ENCODE measurements around the gene PWWP2B.

Gene PWWP2B

DNA sequence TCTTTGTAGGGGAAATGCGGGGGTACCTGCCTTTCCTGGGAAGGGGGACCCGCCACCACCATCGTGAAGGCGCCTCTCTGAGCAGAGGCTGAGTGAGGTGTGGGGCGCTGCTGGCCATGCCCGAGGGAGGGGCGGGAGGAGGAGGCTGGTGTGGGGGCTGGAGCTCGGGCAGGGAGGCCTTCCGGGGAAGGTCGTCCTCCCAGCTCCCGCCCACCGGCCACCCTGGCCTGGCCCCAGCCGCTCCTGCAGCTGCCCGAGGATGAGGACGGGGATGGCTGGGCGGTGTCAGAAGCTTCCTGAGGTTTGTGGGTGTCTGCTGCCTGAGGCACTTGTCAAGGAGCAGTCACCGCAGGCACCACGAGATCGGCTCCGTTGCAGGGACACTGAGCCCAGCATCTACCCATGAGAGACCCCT is 11.4 kb downstream of the PWWP2B start:
- no peak for DNase-seq (ENCODE audit: low read depth)

DNA sequence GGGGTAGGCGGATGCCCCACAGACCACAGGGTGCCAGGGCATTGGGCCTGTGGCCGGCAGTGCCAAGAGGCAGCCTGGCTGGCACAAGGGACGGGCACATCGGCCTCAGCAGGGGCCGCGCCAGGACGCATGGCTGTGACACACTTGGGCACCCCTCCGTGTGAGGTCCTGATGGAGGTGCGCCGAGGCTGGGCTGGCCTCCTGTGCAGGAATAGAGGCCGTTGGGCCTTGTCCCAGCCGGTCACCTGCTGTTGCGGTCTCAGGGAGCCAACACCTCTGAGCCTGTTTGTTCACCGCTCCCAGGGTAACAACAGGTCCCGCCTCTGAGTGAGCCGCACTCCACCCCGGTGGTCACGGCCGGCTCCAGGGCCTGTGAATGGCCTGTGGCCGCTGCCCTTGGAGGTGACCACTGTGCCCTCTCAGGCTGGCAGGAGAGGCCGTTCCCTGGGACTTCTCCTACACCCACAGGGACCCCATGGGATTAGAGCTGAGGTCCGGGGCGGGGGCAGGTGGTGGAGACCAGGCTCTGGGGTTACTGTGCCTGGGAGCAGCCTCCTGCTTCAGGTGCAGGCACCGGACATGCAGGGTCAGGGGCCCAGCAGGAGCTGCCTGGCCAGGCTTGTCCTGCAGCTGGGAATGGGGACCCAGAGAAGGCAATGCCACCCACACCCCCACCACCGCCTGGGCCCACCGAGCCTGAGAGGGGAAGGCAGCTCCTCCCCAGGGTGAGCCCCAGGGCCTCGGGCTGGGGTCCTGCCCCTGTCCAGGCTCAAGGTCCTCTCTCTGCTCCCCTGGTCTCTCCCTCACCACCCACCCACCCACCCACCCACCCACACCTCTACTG is 12.0 kb downstream of the PWWP2B start:
- DNase-seq (ENCODE audit: low read depth), result no peak

DNA sequence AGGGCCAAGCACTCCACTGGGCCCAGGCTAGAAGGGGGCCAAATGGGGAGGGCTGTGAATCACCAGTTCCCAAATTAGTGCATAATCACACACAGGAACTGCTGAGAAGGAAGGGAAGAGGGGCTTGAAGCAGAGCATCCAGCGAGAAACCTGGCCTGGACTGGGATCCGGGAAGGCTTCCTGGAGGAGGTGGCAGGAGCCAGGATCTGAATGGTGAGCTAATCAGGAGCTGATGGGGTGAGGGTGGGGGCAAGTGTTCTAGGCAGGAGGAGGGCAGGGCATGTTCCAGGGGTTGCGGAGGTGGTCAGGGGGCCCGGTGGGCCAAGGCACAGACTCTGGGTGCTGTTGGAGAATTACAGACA is 12.6 kb downstream of the PWWP2B start:
- DNase-seq (ENCODE audit: low read depth), result no peak

DNA sequence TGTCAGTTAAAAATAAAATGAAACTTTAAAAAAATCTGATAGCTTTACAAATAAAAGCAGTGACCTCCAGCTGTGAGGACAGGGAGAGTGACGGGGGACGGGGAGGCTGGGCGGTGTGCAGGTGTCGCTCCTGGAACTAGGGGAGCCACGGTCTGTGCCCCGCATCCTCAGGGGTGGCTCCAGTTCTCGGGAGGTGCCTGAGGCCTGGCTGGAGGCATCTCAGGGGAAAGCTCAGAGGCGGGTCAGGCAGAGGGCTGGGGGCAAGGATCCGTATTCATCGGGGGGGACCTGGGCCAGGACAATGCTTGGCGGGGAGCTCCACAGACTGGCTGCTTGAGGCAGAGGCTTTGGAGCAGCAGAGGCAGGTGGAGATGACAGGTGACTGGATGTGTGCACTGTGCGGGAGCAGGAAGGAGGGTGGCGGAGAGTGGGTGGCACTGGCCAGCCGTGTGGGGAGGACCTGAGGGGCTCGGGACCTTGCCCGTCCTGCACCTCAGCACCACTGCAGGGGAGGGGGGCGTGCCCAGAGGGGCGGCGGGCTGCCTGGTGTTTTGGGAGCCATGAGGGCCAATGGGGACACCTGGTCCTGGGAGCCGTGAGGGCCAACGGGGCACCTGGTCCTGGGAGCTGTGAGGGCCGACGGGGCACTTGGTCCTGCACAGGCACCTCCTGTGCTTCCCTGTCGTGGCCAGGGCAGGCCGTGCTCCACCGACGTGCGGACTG is 13.2 kb downstream of the PWWP2B start:
- no peak for DNase-seq (ENCODE audit: low read depth)

DNA sequence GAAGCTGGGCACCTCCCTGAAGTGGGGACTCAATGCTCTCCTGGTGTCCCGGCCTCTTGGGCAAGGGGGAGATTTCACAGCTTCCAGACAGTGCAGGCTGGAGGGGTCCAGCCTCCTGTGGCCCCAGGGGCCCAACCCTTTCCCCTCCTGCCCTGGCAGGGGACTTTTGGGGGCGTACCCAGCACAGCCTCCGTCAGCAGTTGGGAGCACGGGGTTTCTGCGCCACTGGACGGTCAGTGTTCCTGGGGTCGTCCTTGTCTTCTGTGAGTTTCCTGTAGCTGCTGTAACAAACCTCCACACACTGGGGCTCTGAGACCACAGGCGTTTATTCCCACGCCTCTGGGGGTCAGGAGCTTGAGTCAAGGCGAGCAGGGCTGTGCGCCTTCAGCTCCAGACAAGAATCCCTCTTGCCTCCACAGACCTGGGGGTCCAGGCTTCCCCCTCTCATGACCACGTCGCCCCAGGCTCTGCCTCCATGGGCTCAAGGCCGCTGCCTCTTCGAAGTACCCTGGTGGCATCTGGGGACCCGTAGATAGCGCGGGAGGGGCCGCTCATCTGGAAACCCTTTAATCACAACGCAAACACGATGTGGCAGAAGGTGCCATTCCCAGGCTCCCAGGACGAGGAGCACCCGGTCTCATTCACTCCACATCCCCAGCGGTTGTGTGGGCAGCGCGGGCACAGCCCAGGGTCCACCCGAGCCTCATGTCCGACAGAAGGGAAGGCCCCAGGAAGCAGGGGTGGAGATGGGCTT is 14.0 kb downstream of the PWWP2B start:
- no peak for DNase-seq (ENCODE audit: low read depth)

DNA sequence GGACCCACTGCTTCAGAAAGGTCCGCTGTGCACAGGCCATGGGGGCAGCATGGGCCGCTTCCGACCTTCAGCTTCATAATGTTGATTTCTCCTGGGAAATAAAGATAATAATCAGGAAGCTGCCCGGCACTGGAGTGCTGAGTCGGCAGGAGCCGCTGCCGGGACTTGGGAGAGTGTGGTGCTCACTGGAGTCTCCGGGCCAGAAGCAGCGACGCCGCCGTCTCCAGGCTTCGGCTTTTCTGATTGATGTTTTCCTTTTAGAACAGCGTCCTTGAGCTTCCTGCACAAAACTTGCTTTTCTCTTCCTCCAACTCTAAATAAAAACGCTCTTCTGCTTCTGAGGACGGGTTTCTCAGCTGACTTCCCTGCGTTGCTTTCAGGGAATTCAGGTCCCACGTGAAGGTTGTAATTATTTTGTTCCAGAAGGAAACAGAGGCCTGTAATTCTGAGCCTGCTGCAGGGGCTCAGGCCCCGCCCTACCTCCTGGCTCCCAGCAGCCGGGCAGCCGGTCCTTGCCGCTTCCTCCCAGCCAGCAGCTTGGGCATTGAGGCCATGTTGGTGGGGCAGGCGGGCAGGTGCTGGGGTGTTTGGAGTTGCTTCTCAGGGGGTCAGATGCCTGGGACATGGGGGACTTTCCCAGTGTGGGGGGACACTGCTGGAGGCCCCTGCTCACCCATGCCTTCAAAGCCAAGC is 14.7 kb downstream of the PWWP2B start:
- peak; percentile 46 for DNase-seq (ENCODE audit: low read depth)

DNA sequence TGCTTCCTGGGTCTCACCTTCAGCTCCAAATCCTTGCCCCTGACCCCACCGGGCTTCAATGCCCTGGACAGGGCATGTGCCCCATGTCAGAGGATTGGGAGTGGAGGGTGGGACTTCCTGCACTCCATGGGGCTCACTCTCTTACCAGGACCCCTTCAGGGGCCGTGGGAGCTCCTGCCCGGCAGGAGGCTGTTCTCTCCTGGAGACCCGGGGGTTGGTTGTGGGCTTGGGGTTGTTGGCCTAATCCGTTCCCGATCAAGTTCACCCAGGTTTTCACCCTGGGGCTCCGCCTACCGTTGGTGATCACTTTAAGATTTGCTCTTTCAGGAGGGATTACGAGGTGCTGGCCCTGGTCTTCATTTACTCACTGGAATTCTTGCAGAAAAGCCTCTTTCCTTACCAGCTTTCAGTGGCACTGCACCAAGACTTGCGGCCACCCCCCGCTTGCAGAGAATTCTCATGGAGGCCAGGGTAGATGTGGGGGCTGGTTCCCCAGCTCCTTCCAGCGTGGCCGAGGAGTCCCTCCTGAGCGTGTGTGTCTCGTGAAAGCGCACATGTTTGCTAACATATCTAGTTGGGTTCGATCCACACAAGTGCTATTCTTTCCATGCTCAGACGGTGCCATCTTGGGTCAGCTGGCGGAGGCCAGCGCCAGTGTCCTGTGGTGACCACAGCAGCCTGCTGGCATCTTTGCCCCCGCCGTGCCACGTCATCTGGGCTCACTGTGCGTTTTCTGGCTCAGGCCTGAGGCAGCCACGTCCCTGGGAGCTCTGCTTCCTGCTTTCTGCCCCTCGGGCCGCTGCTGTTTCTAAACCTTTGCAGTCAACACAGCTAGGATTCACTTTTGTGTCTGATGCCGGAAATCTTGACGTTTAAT is 15.6 kb downstream of the PWWP2B start:
- no peak for DNase-seq (ENCODE audit: low read depth)

DNA sequence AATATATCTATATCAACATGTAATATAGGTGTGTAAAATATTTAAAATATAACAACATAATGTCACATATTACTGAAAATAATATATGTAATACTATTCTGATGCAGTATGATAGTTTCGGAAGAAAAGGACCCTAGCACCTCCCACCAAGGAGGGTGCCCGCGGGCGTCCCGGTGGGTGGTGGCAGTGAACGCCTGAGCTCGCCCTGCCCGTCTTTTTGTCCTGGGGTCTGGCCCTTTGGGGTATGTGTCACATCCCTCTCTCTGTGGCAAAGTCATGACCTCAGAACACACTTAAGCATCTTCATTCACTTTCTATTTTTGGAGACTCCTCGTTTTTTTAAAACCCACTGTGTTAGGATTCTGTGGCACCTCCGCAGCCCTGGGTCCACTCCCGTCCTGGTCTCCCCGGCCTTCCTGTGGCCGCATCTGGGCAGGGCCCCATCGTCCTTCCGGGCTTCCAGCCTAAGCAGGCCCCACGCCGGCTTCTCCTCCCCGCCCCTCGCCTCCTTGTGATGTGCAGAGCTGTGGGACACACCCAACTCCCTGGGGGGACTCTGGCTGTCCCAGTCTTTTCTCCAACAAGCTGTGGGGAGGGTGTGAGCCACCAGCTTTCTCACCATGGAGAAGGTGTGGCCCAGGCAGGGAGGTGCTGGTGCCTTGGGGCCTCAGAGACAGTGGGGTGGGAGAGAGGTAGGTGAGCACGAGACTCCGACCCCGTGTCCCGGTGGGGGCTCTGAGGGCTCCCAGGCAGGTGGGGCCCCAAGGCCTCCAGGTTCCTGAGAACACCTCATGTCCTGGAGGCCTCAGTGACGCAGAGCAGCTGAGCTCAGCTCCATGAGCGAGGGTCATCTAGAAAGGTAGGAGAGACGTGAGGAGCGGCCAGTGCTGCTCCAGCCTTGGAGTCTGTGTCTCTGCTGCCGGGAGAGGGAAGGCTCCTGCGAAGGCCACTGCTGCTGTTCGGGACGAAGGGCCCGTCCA is 16.5 kb downstream of the PWWP2B start:
- DNase-seq (ENCODE audit: low read depth), result no peak

DNA sequence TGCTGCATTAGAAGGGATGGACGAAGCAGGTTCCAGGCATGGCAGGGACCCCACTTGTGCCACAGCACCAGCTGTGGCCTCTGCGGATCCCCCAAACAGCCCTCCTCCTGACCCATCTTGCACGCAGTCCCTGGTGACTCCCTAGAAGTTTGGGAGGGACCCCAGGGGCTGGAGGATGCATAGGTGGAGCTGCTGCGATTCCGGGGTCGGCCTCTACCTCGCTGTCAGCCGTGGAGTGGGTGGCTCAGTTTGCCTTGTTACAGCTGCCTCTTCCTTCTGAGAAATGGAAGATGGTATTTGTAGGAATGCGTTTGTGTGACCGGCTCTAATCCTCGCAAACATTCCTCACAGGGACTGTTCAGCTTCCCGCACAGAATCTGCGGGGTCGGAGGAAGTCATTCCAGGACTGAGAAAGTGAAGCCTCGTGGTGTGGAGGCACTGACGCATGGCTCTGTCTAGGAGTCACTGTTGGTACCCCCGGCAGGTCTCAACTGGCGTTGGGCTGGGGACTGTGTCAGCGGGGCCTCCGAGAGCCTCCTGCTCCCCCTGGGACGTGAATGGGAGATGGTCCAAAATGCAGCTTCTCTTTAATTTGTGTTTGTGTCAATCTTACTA is 17.5 kb downstream of the PWWP2B start:
- DNase-seq (ENCODE audit: low read depth), result peak; percentile 12

DNA sequence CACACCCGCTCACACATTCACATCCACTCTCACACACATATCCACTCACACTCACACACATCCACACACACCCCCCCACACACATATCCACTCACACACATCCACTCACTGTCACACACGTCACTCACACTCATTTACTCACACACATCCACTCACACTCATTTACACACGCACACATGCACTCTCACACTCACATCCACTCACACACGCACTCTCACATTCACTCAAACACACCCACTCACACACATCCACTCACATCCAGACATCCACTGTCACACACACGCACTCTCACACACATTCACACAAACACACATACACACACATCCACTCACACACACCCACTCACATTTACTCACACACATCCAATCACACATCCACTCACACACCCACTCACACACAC is 18.3 kb downstream of the PWWP2B start:
- no peak for DNase-seq (ENCODE audit: low read depth)

DNA sequence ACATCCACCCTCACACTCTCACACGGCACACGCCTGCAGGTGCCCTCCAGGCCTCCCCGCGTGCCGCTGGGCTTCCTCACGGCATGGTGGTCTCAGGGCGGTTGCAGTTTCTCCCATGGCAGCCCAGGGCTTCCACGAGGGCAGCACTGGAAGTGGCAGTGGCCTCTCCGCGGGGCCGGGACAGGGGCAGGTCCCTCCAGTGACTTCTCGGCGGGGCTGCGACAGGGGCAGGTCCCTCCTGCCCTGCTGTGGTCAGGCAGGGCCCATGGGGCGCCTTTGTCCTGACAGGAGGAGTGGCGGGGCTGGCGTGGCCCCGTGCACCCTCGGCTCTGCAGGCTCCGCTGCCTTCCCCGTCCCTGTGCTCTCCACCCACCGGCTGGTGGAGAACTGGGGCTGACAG is 19.0 kb downstream of the PWWP2B start:
- no peak for DNase-seq (ENCODE audit: low read depth)

DNA sequence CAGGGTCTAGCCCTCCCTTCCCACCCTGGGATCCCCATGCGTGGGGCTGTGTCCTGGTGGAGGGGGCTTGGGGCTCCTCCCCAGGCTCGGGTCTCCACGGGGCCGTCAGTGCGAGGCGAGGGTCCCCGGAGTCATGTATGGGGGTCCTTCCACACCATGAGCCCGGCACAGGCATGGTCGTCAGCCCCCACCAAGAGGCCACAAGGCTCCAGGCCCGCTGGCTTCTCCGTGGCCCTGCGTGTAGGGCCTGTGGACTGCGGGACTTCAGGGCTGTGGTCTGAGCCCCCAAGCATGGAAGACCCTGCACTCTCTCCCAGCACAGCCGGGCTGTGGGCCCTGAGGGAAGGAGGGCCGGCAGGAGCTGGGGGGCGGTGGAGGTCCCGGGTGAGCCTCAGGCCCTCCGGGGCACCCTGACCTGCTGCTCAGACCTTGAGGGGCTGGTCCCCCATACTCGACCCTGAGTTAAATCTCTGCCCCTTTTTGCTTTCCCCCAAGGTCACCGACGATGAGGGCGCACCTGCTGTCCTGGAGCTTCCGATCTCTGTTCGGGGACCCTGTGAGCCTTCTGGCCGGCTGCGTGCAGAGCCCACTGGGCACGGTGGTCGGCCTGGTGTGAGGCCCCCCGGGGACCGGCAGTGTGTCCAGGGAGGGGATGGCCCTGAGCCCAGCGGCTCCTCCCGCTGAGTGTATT is 19.7 kb downstream of the PWWP2B start:
- no peak for DNase-seq (ENCODE audit: low read depth)

DNA sequence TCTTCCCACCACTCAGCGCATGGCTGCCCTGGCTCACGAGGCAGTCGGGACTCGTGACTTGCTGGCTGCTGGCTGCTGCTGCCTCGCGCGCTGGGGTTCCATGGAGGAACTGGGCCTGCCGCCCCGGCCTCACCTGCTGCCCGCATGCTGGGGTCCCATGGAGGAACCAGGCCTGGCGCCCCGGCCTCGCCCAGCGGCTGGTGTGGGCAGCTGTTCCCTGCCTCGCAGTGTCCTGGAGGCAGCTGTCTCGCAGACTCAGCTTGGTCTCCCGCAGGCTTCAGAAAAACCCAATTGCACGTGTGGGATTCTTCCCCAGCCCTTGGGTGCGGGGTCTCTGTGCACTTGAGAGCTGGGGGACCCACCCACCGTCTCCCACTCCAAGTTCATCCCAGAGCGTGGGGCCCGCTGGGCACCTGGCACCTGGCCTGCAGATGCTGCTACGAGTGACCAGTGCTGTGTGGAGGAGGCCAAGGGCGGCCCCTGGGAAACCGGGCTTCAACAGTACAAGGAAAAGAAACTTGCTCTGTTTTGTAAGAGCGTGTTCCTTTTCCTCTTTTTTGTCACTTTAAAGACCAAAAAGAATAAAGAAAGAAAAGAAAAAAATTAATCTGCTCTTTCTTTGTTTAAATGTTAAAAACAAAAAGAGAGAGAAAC is 20.4 kb downstream of the PWWP2B start:
- DNase-seq (ENCODE audit: low read depth), result no peak

DNA sequence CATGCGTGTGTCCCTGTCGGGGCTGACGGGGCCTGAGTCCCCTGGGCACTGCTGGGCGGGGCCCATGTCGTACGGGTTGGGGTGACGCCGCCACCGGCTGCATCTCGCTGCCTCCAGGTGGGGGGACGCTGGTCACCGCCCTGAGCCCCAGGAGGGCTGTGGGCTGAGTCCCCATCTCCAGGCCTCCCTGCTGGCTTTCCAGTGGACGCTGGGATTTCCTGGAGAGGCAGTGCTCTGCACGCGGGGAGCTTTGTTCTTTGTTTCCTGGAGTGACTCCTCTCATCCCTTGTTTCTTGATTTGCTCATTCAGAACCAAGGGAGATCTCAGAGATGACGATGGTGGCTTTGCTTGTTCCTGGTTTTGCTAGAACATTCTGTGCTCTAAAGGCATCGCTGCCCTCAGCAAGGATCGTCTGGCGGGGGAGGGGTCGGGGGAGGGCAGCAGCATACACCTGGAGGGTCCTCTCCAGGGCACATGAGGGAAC is 21.0 kb downstream of the PWWP2B start:
- DNase-seq (ENCODE audit: low read depth), result no peak

DNA sequence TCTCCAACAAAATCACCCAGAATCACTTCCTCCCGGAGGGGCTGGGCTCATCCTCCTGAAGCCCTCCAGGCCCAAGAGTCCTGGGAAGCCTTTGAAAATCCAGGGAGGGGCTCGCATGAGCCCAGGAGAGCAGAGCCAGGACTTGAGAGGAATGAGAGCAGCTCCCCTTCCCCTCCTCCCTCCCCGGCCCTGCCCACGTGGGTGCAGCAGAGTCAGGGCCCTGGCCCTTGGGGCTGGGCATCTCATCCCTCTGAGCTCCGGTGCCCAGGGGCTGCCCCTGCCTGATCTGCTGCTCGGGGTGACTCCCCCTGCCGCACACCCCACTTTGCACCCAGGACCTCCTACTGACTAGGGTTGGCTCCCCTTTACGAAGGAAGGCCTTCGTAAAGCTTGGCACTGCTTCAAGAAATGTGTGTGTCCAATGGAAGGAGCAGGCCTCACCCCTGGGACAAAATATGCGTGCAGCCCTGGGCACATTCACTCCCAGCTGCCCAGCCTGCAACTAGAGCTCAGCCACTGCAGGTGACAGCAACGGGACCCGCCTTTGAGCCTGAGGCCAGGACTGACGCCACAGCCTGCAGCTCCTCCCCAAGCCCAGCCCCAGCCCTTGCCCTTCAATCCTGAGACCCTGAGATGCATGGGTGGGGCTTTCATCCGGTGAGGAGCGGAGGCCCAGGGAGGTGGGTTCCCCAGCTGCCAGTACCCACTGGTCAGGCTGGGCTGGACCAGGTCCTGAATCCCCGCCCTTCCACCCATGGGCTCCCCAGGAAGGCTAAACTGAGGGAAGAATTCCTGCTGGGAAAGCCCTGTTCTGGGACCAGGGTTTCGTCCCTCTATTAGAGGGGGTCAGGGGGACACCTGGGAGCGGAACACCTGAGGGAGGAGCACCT is 21.8 kb downstream of the PWWP2B start:
- DNase-seq (ENCODE audit: low read depth), result no peak

DNA sequence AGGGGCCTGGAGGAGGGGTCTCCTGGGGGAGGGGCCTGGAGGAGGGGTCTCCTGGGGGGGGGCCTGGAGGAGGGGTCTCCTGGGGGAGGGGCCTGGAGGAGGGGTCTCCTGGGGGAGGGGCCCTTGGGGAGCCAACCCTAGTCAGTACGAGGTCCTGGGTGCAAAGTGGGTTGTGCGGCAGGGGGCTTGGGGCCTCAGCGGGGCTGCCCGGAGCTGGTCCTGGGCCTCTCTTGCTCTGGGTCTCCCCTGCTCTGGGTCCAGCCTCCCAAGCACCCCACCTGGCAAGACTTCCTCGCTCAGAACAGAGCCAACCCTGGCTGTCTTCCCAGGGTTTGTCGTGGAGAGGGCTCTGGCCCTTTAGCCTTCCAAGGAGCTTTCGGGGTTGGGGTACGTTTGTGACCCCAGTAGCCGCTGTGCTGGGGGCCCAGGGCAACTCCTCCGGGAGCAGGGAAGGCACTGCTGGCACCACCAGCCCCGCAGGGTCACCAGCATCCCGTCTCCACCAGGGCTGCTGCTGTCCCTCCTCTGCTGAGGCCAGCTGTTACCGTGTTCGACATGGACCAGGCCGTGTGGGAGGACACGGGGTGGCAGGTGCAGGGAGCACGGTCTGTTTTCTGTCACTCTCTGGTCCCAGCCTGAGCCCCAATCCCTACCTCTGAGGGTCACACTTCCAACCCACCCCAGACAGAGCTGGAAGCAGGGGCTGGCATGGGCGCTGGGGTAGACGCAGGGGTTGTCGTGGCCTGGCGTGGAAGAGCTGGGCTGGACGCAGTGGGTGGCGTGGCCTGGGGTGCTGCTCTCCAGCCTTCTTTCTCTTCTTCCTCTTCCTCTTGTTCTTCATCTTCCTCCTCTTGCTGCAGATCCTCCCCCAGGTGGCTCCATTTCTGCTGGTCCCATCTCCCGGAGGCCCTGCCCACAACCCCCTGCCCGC is 22.8 kb downstream of the PWWP2B start:
- no peak for DNase-seq (ENCODE audit: low read depth)

Measured in iris pigment epithelial cell (primary cell).